GM18519 (cell line): ENCODE results near the gene HDAC5.
"Not testable (repeated sequence)": the region's sequence is repeated elsewhere in the genome, so short reads cannot be mapped to it uniquely, and the experiment has no call there.

ENCODE experiments used
- ATAC-seq: cut with Tn5 transposase; IDR thresholded peaks from one replicate; pipeline ENCODE4 v1.9.1; 2021; ENCODE audit warnings: mild to moderate bottlenecking, moderate library complexity; ENCODE audit not compliant: unreplicated experiment, low FRiP score

HDAC5 gene

DNA sequence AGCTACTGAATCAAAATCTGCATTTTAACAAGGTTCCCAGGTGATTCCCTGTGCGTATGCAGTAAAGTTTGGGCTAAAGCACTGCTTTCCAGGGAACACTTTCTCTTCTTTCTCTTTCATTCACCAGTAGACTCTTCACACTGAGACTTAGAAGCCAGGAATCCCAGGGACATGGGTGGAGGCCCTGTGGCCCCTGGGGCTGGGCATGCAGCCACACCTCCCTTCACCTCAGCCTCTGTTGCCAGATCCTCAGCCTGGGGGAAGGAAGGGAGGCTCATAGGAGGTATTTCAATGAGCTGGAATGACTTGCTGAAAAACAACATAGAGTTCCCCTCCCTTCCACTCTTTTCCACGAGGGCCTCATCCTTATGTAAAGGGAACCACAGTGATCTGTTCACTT lies 51.7 kb downstream of the HDAC5 start:
- no peak for ATAC-seq

DNA sequence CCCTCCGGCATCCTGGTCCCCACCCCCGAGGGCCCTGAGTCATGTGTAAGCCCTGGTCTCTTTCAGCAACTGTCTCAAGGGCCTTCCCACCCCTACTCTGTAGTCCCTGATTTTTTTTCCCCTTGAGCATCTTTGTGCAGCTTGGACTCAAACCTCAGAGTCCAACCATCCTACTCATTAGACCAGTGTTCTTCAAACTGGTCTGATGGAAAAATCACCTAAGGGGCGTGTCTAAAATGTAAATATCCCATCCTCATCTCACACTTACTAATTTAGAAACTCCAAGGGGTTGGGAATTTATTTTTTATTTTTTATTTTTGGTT lies 52.3 kb downstream of the HDAC5 start:
- no peak for ATAC-seq

DNA sequence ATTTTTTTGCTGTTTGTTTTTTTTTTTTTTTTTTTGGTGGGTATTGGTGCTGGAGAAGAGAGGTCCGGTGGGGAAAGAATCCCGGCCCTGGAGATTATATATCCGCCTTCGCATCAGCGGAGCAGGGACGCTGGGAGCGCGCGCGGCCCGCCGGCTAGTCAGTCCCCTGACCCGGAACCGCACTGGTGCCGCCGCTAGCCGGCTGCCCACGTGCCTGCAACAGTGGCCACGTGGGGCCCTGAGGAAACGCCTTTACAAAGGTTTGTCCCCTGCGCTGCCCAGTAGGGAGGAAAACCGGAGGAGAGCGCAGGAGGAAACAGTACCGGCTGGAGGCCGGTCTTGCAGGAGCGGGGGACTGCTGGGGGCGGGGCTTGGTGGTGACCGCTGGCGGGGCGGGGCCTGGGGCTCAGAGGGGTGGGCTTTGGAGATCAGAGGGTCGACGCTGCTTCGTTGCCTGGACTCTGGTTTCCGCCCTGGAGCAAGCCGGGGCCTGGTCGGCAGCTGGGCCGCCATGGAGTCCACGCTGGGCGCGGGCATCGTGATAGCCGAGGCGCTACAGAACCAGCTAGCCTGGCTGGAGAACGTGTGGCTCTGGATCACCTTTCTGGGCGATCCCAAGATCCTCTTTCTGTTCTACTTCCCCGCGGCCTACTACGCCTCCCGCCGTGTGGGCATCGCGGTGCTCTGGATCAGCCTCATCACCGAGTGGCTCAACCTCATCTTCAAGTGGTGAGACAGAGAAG lies 52.8 kb downstream of the HDAC5 start, which contains the start of gene G6PC3:
Gene G6PC3 (plus strand): TSS at position 281 of the 743 bp plus-strand sequence. CDS start 231 bp downstream, at position 512.
- peak; percentile 53 for ATAC-seq

DNA sequence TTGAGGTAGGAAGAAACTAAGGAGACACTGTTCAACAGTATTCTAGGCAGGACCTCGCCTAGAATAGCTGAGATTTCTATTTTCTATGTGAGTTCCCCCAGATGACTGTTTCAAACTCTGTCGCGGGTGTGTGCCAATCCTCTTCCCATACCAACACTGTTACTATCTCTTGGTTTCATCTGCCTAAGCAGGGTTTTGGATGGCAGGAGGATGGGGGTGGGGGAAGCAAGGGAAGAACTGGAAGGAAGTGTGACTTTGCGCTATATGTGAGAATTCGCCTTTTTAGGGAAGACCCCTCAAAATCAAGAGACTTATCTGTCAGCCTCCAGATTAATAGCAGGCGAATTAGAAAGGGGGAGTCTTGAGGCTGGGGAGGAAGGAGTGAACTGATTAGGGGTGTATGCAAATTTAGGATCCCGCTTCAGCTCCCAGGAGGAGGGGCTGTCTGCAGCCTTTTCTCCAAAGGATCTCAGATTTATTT lies 53.4 kb downstream of the HDAC5 start:
- no peak for ATAC-seq

DNA sequence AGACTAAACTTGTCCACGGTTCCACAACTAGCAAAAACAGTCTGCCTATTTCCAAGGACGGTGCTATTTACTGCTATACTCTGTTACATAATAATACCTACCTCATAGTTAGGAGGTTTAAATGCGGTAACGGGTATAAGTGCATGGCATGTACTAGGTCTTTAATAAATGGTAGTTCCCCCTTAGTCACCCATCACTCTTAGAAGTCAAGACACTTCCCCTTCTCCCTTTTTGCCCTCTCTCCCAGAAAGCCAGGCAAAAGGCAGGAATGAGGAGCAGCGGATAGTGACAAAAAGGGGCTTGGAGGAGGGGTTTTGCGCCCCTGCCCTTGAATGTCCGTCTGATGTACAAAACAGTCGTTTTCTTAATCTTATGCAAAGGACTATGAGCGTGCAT lies 55.9 kb downstream of the HDAC5 start:
- ATAC-seq = no peak

DNA sequence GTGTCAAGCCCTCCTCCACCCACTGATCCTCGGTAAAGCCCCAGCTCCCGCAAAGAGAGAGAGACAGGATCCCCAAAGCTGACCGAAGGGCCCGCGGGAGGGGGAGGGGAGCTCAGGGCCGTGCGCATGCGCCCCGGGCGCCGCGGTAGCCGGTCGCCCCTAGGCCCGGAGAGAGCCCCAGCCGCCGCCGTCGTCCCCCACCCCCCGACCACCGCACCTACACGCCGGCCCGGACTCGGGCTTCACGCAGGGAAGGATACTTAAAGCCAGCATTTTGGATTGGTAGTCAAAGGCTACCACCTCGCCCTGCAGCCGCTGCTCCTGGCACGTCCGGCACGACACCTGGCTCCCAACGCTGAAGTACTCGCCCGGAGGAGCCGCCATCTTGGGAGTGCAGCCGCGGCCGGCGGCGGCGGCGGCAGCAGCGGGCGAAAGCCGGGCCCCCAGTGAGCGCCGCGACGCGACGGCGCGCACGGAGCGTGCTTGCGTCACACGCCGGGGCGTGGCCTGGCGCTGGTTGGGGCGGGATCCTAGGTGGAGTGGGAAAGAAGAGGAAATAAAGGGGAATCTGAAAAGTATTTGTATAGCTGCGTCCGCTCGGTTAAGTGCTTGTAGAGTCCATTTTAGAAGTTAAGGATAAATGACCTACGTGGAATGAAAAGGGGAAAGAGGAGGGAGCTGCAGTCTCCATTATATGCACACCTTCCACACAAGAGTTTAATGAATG lies 57.1 kb downstream of the HDAC5 start, which contains the start of gene LSM12:
Gene LSM12 (minus strand): TSS at position 468 of the 727 bp plus-strand sequence. CDS start 84 bp downstream, at position 384.
- peak; percentile 52 for ATAC-seq

DNA sequence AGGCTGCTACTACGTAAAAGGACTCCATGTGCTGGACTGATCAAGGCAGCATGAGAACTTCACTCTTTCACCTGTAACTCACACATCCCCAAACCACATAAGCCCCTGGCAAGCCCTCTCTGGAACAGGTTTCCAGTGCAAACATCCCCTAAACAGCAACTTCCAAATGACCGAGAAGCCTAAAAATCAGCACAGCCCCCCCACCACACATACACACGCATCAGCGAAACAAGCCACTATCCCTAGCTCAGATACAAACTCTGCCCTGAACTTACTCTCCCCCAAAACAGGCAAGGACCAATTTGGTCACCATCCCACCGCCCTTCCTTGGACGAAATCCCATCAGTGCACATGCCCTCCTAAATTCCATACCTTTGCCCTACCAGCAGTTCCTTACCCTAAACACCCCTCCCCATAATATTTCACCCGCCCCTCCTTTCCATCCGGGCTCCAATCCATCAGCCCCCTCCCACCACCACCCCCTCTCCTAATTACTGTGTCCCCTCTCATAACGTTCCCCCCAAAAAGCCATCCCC lies 57.7 kb downstream of the HDAC5 start:
- no peak for ATAC-seq

DNA sequence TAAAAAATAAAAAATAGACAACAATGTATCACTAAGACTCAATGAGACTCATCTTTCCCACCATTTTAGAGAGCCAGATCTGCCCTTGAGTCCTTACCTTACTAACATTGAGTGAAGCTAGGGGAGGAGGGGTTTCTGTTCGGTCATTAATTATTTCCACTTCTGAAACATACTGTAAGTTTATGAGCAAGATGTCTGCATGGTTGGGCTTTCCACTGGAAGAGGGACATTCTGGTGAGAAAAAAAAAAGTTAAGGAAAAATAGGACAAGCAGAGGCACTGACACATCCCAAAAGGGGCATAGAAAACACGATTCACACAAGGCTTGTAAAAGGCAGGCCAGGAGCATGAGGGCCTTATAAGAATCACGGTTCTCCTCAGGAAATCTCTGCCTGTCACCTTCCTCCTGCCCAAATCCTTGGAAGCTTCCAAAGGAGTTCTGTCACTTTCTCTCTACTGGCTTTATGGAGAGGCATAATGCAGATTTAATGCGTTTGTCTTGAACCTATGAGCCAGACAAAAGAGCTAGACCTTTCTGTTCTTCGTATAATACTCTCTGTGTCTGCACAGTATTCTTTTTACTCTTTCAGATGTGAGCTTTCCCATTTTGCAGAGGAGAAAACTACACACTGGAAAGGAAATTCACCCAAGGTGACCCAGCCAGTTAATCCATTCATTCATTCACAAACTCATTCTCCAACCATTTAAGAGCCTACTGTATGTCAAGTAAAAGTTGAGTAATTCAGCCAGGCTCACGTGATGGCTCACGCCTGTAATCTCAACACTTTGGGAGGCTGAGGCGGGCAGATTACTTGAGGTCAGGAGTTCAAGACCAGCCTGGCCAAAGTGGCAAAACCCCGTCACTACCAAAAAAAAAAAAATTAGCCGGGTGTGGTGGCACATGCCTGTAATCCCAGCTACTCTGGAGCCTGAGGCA lies 59.5 kb downstream of the HDAC5 start:
- no peak for ATAC-seq

DNA sequence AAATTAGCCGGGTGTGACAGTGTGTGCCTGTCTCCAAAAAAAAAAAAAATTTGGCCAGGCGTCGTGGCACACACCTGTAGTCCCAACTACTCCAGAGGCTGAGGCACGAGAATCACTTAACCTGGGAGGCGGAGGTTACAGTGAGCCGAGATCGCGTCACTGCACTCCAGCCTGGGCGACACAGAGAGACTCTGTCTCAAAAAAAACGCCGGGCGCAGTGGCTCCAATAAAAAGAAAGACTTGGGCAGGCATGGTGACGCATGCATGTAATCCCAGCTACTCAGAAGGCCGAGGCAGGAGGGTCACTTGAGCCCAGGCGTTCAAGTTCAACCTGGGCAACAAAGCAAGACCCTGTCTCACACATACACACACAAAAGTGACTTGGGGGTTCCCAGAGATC lies 60.6 kb downstream of the HDAC5 start:
- ATAC-seq = no peak

DNA sequence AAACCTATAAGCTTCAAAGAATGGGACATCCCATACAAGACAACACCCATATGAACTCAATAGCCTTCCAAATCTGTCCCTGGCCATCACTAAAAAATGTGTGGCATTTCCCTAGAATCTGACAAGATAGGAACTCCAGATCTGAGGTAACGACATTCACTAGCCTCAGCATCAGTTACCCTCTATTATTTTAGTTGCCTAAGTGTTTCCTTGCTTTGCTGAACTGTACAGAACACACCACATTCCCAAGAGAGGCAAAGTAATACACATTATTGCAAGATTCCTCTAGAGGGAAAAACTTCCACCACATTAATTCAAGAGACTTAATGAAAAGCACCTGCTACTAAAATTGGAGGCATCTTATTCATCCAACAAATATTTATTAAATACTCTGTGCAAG lies 62.0 kb downstream of the HDAC5 start:
- no peak for ATAC-seq

DNA sequence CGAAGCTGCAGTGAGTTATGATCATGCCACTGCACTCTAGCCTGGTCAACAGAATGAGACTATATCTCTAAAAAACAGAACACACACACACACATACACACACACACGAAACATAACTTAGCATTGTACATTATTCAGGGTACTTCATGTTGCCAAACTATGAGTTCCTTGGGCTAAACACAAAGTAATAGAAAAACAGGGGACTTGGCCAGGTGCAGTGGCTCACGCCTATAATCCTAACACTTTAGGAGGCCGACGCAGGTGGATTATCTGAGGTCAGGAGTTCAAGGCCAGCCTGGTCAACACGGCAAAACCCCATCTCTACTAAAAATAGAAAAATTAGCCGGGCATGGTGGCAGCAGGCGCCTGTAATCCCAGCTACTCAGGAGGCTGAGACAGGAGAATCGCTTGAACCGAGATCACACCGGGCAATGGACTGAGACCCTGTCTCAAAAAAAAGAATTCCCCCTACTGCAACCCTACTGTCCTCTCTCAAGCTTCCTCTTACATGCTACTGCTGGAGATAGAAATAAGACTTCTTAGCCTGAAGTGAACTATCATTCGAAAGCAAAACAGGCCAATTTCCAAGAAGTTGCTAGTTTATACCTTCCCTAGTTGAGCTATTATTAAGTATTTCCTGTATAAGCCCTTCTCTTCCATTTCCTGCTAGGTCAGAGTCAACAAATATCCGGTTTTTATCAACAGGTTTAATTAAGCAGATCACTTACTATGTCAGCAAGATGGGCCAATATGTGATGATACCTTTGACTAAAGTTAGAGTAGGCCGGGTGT lies 64.1 kb downstream of the HDAC5 start:
- no peak for ATAC-seq

DNA sequence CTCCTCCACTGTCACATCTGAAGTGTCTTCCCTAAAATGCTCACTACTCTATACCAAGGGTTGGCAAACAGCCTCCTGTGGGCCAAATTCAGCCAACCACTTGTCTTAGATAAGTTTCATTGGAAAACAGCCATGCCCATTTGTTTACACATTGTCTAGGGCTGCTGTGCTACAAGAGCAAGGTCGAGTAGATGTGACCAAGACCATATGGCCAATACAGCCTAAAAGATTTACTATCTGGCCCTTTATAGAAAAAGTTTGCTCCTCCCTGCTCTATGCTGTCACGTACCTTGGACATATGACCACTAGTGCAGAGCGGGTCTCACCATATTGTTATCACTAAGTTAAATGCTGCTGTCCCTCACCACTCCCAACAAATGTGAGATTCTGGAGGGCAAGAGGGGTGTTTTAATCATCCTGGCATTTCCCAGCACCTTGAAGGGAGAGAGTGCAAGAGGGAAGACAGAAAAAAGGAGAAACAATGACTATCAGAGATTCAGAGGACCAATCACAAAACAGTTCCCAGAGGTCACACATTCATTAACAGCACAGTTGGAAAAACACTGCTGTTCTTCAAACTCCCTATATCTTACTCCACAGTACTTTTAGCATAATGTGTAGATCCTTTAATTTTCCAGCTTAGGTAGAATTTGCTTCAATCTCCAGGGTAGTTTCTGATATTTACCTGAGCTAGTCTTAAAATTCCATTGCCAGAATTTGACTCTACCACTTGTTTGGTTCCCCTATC lies 70.1 kb downstream of the HDAC5 start:
- ATAC-seq = no peak

DNA sequence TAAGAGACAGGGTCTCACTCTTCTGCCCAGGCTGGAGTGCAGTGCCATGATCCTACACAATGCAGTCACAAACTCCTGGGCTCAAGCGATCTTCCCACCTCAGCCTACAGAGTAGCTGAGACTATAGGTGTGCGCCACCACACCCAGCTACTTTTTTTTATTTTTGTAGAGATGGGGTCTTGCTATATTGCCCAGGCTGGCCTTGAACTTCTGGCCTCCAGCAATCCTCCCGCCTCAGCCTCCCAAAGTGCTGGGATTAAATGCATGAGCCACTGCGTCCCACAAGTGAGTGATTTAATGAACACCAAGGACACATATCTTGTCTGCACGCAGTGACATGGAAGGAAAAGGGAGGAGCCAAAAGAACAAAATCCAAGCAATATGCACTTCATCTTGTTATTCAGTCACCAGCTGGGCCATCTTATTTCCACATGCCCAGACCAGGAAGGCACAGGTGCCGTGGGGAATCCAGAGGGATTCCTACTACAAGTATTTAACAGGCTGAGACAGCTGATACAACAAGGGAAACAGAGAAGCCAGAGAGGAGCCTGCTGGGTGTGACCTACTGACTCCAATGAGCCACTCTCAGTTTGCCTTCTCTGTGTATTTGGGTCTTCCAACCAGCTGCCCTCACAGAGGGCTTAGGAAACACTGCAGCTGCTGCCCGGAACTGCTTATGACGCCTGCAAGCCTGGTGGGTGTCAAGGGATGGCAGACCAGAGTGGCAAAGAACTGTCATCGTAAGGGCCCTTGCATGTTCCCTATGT lies 74.0 kb downstream of the HDAC5 start:
- ATAC-seq = no peak

DNA sequence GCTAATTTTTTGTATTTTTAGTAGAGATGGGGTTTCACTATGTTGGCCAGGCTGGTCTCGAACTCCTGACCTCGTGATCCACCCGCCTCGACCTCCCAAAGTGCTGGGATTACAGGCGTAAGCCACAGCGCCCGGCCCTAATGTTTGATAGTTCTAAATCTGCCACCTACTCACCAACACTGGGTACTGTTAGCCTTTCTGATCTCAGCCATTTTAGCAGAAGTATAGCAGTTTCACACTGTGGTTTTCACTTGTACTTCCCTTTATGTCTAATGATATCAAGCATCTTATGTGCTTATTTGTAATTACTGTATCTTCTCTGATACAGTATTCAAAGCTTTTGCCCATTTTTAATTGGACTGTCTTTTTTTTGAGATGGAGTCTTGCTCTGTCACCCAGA lies 76.5 kb downstream of the HDAC5 start:
- not testable (repeated sequence) for ATAC-seq

DNA sequence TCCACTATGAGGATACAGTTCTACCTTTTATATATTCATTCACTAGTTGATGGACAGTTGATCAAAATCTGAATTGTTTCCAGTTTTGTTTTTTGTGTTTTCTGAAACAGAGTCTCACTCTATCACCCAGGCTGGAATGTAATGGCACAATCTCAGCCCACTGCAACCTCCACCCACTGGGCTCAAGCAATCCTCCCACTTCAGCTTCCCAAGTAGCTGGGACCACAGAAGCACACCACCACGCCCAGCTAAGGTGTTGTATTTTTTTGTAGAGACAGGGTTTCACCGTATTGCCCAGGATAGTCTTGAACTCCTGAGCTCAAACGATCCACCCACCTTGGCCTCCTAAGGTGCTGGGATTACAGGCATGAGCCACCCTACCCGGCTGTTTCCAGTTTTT lies 78.0 kb downstream of the HDAC5 start:
- no peak for ATAC-seq

DNA sequence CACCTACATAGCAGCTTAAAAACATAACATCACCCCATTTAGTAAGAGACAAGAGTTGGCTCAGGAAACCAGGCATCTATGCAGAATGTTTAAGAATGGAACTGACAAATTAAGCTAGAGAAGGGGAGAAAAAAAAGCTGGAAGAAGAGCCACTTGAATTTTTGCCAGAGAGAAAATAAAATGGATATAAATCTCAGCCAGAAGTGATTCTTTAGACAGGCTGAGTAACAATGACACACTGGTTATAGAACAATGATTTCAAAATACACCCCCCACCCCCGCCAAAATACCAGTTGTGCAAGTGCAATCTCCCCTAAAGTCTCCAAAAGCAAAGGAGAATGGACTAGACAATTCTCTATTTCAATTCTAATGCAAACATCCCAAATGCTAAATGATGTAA lies 79.4 kb downstream of the HDAC5 start:
- ATAC-seq = no peak

DNA sequence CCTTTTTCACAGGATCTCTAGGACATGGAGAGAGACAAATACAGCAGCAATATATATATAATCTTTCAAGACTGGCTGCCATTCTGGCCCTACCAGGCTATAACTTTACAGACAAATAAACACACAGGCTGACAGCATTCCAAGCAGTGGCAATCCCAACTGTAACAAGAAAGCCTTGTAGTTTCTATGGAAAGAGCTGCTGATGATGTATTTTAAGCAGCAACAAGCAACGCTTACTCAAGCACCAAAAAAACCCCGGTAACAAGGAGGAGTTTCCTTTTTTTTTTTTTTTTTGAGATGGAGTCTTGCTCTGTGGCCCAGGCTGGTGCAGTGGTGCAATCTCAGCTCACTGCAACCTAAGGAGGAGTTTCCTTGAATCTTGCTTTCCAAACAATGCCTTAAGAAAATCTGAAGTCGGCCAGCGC lies 80.2 kb downstream of the HDAC5 start:
- no peak for ATAC-seq
